Breast epithelium (tissue), 4 donors: ENCODE results near the gene GNMT. TPM values are rescaled to one million over a fixed set of nuclear protein-coding genes. Genes with fewer than 3 reads are reported as not detected.
"Not testable (repeated sequence)": the region's sequence is repeated elsewhere in the genome, so short reads cannot be mapped to it uniquely, and the experiment has no call there.

Experiments
- DNase-seq, 2 donors: peaks; one replicate each; pipeline ENCODE4 v3.0.0-alpha.2; 2019; ENCODE audit warnings: low spot score in 2 of 2
- H3K27ac ChIP-seq, 2 donors: fragments of 200-600 bp; sonication (generic) in 1 of 2; one replicate each; pipeline ENCODE4 v1.5.1; 2016 to 2019; ENCODE audit warnings: mild to moderate bottlenecking in 1 of 2
- H3K27me3 ChIP-seq, 2 donors: fragments of 200-600 bp; sonication (generic) in 1 of 2; one replicate each; pipeline versions ENCODE4 v1.5.1 to v1.6.0; 2017 to 2019; ENCODE audit warnings: control low read depth in 1 of 2, mild to moderate bottlenecking in 1 of 2
- H3K36me3 ChIP-seq: fragments of 200-600 bp; one replicate; pipeline ENCODE4 v1.5.1; 2019
- H3K4me1 ChIP-seq, 2 donors: fragments of 200-600 bp; sonication (generic); one replicate each; pipeline ENCODE4 v1.5.1; 2016 to 2019; ENCODE audit warnings: control low read depth in 1 of 2
- H3K4me3 ChIP-seq, 3 donors: fragments of 200-600 bp; sonication (generic); 1 replicate in 2 of 3; 2 replicates in 1 of 3; pipeline ENCODE4 v1.5.1; 2016 to 2019; ENCODE audit warnings: mild to moderate bottlenecking in 3 of 3, moderate library complexity in 2 of 3
- H3K9me3 ChIP-seq, 2 donors: fragments of 200-600 bp; sonication (generic) in 1 of 2; one replicate each; pipeline ENCODE4 v1.5.1; 2016 to 2019; ENCODE audit warnings: control low read depth in 1 of 2
- CTCF ChIP-seq, 3 donors: fragments of 450-650 bp; IDR thresholded peaks; one replicate each; pipeline ENCODE4 v1.5.1; 2016 to 2017; ENCODE audit warnings: antibody characterized with exemption in 3 of 3, mild to moderate bottlenecking in 3 of 3, moderate library complexity in 3 of 3
- POLR2A ChIP-seq: fragments of 450-650 bp; IDR thresholded peaks from one replicate; pipeline ENCODE4 v1.6.1; 2016; ENCODE audit warnings: antibody characterized with exemption, mild to moderate bottlenecking, moderate library complexity
- POLR2AphosphoS5 ChIP-seq, 3 donors: sonication (generic); formaldehyde crosslinking; IDR thresholded peaks; one replicate each; pipeline ENCODE4 v1.6.1; 2017; ENCODE audit warnings: antibody characterized with exemption in 3 of 3
- intact Hi-C: fragments of 100-400 bp; cut with DNase I; formaldehyde crosslinking; loops from one replicate; pipeline ENCODE4 v1.15.1; 2023; ENCODE audit warnings: low total_unique reads
- total RNA-seq, 3 donors: library from RNA; depleted of rRNA; stranded (reverse); fragments of >200 nt; gene quantifications; one replicate each; pipeline ENCODE4 v1.1.0, GENCODE V29; 2016

The GNMT gene
- total RNA-seq, 3 donors from 2014 or later, result 0.32 to 5.9 (median 1.8) TPM

DNA sequence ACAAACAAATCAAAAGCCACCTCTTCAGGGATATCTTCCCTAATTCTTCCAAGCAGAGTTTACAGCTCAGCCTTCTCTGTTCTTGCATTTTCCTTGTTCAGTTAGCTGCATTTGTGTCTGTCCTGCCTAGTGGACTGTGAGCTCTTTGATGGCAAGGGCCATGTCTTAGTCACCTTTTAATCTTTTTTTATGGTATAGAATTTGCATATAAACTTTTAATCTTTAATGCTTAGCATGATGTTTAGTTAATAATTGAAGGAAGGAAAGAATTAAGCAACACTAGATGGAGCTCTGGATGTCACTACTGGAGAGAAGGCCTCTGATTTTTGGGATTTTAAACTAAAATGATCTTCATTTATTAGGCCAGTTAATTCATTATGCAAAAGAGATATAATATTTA is 36.0 kb downstream of the GNMT start:
- H3K27me3 ChIP-seq, result no peaks in the 10 kb centered on the region
- no peak overlapping the region for H3K4me3 ChIP-seq
- no peak overlapping the region for H3K27ac ChIP-seq
- TF ChIP-seq POLR2A (no peak), CTCF (IDR thresholded peaks at IDR 0.05) (no peak), POLR2AphosphoS5 (IDR thresholded peaks at IDR 0.05) (no peak)
- no peaks in the 10 kb centered on the region for H3K9me3 ChIP-seq
- DNase-seq, result no peak
- H3K4me1 ChIP-seq, result no peaks in the 10 kb centered on the region
- intact Hi-C loops, result no loop called here
- no peaks in the 10 kb centered on the region for H3K36me3 ChIP-seq

- H3K27ac ChIP-seq, DNase-seq, H3K36me3 ChIP-seq, H3K9me3 ChIP-seq, H3K27me3 ChIP-seq, H3K4me3 ChIP-seq, intact Hi-C loops, H3K4me1 ChIP-seq: not testable (repeated sequence)
These were observed 37.7 kb downstream of the GNMT start for GRCh38 chr6:42998205-42998604.

DNA sequence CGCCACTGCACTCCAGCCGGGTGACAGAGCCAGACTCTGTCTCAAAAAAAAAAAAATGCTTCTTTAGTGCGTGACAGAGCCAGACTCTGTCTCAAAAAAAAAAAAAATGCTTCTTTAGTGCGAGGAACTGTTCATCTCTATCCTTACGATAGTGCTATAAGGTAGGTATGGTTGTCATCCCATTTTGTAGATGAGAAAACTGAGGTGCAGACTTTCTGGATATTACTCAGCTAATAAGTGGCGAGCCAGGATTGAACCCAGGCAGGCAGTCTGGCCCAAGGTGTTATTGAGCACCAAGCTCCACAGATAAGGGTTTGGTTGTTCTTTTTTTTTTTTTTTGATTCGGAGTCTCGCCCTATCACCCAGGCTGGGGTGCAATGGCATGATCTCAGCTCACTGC is 41.3 kb downstream of the GNMT start:
- no peaks in the 10 kb centered on the region for H3K36me3 ChIP-seq
- no peaks in the 10 kb centered on the region for H3K4me1 ChIP-seq
- intact Hi-C loops, result no loop called here
- TF ChIP-seq CTCF (IDR thresholded peaks at IDR 0.05), result no peak
- TF ChIP-seq POLR2AphosphoS5 (IDR thresholded peaks at IDR 0.05), result no peak
- TF ChIP-seq POLR2A, result no peak
- H3K9me3 ChIP-seq, result no peaks in the 10 kb centered on the region
- H3K27me3 ChIP-seq, result no peaks in the 10 kb centered on the region
- H3K27ac ChIP-seq, result no peak overlapping the region
- H3K4me3 ChIP-seq, result no peak overlapping the region
- no peak for DNase-seq

DNA sequence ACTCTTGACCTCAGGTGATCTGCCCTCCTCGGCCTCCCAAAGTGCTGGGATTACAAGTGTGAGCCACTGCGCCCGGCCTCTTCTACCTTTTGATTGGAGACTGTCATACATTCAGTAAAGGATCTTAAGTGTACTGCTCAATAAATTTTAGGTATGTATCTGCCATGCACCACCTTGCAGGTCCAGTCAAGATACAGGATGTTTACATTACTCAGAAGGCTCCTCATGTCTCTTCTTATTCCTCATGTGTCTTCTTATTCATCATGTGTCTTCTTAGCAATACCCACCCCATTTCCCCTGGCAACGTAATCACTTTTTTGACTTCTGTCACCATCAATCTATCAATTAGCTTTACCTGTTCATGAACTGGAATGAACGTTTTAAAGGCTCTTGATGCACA is 45.3 kb downstream of the GNMT start:
- Histone ChIP-seq H3K27me3 (no peaks in the 10 kb centered on the region), H3K4me1 (no peaks in the 10 kb centered on the region), H3K4me3 (no peak overlapping the region), H3K27ac (no peak overlapping the region), H3K36me3 (no peaks in the 10 kb centered on the region), H3K9me3 (no peaks in the 10 kb centered on the region)
- intact Hi-C loops, result no loop called here
- no peak for DNase-seq
- TF ChIP-seq POLR2AphosphoS5 (IDR thresholded peaks at IDR 0.05) (no peak), POLR2A (no peak), CTCF (IDR thresholded peaks at IDR 0.05) (no peak)

- Histone ChIP-seq H3K9me3 (no peaks in the 10 kb centered on the region), H3K4me3 (no peak overlapping the region), H3K4me1 (no peaks in the 10 kb centered on the region), H3K27me3 (no peaks in the 10 kb centered on the region), H3K27ac (no peak overlapping the region), H3K36me3 (no peaks in the 10 kb centered on the region)
- TF ChIP-seq POLR2AphosphoS5 (IDR thresholded peaks at IDR 0.05), result no peak
- TF ChIP-seq CTCF (IDR thresholded peaks at IDR 0.05), result no peak
- TF ChIP-seq POLR2A, result no peak
- DNase-seq, result no peak
- intact Hi-C loops, result no loop called here
These were observed 45.7 kb downstream of the GNMT start for GRCh38 chr6:43006251-43006650.

GRCh38 chr6:43007126-43007525 is 46.6 kb downstream of the GNMT start:
- H3K27ac ChIP-seq, result no peak overlapping the region
- TF ChIP-seq POLR2AphosphoS5 (IDR thresholded peaks at IDR 0.05), result no peak
- TF ChIP-seq POLR2A, result no peak
- TF ChIP-seq CTCF (IDR thresholded peaks at IDR 0.05), result no peak
- H3K36me3 ChIP-seq, result no peaks in the 10 kb centered on the region
- H3K9me3 ChIP-seq, result no peaks in the 10 kb centered on the region
- H3K4me1 ChIP-seq, result no peaks in the 10 kb centered on the region
- DNase-seq, result no peak
- H3K27me3 ChIP-seq, result no peaks in the 10 kb centered on the region
- no peak overlapping the region for H3K4me3 ChIP-seq
- intact Hi-C loops, result no loop called here
